A549 (cell line): ENCODE measurements around the gene BRSK2. TPM values are rescaled to one million over a fixed set of nuclear protein-coding genes. Genes with fewer than 3 reads are reported as not detected.

Source experiments
- ATAC-seq, 2 experiments: fragments of 200-7000 bp in 1 of 2; fragments of >200 bp in 1 of 2; cut with Nextera tagmentation in 1 of 2; cut with Tn5 transposase in 1 of 2; 3 replicates each; pipeline versions ENCODE4 v1.8.0 to v1.9.1; 2018 to 2020; ENCODE audit warnings: mild to moderate bottlenecking in 1 of 2, moderate library complexity in 1 of 2
- CTCF ChIA-PET: fragments of 300-600 bp; sonication (Branson Sonifier 250); formaldehyde crosslinking; extraction: SDS; loops from one replicate; lab custom pipeline; 2021; ENCODE audit warnings: antibody characterized with exemption, inconsistent platforms; lab: Yijun Ruan, JAX
- POLR2A ChIA-PET: fragments of 350-600 bp; formaldehyde crosslinking; extraction: SDS; loops from one replicate; lab custom pipeline; 2021; ENCODE audit warnings: antibody characterized with exemption, inconsistent platforms; lab: Yijun Ruan, JAX
- DNase-seq, 2 experiments: peaks; one replicate each; pipeline versions ENCODE4 v3.0.0 to v3.0.0-alpha.2; 2011 to 2016; ENCODE audit warnings: low read depth in 1 of 2, low spot score in 1 of 2
- FAIRE-seq: peaks from 2 replicates; lab custom pipeline; 2011; peaks lifted over from hg19 to GRCh38; lab: Jason Lieb, UNC
- H3K27ac ChIP-seq, 2 experiments: fragments of >200 bp; sonication (Bioruptor Twin); formaldehyde crosslinking; 3 replicates each; pipeline ENCODE4 v1.5.1; 2016 to 2017
- H3K4me1 ChIP-seq: fragments of >200 bp; sonication (Bioruptor Twin); formaldehyde crosslinking; 3 replicates; pipeline ENCODE4 v1.6.1; 2016
- H3K4me2 ChIP-seq: fragments of >200 bp; sonication (Bioruptor Twin); formaldehyde crosslinking; 3 replicates; pipeline ENCODE4 v1.6.1; 2016
- H3K4me3 ChIP-seq: fragments of >200 bp; sonication (Bioruptor Twin); formaldehyde crosslinking; 3 replicates; pipeline ENCODE4 v1.5.1; 2016
- H3K9me3 ChIP-seq: fragments of >200 bp; sonication (Bioruptor Twin); formaldehyde crosslinking; 3 replicates; pipeline ENCODE4 v1.6.1; 2016
- CBX2 ChIP-seq: fragments of 200-600 bp; sonication (generic); IDR thresholded peaks from 2 replicates; pipeline ENCODE4 v1.6.1; 2016; ENCODE audit warnings: low read depth, mild to moderate bottlenecking, borderline replicate concordance
- CHD4 ChIP-seq: fragments of 200-600 bp; sonication (generic); IDR thresholded peaks from 2 replicates; pipeline ENCODE4 v1.6.1; 2016; ENCODE audit warnings: antibody characterized with exemption, mild to moderate bottlenecking, borderline replicate concordance
- EHF ChIP-seq: fragments of 250-450 bp; sonication (Bioruptor Pico); IDR thresholded peaks from 2 replicates; pipeline ENCODE4 v1.5.0; 2020; ENCODE audit warnings: mild to moderate bottlenecking
- EHMT2 ChIP-seq: fragments of 200-600 bp; sonication (generic); IDR thresholded peaks from 2 replicates; pipeline ENCODE4 v1.6.1; 2016; ENCODE audit warnings: antibody characterized with exemption, low read depth, mild to moderate bottlenecking, moderate library complexity
- FOXS1 ChIP-seq: fragments of 250-450 bp; sonication (Bioruptor Pico); IDR thresholded peaks from 2 replicates; pipeline ENCODE4 v1.5.0; 2020; ENCODE audit warnings: mild to moderate bottlenecking, moderate library complexity
- HDAC2 ChIP-seq: fragments of 200-600 bp; sonication (generic); IDR thresholded peaks from 2 replicates; pipeline ENCODE4 v1.6.1; 2016
- HOXA7 ChIP-seq: fragments of 250-450 bp; sonication (Bioruptor Pico); IDR thresholded peaks from 2 replicates; pipeline ENCODE4 v1.5.0; 2020; ENCODE audit warnings: mild to moderate bottlenecking, moderate library complexity
- HOXB13 ChIP-seq: fragments of 250-450 bp; sonication (Bioruptor Pico); IDR thresholded peaks from 2 replicates; pipeline ENCODE4 v1.5.0; 2020; ENCODE audit warnings: low read depth, mild to moderate bottlenecking, moderate library complexity
- HOXB5 ChIP-seq: fragments of 250-450 bp; sonication (Bioruptor Pico); IDR thresholded peaks from 2 replicates; pipeline ENCODE4 v1.5.0; 2020; ENCODE audit warnings: mild to moderate bottlenecking, moderate library complexity
- JUN ChIP-seq, 2 experiments: fragments of >200 bp; sonication (Bioruptor Twin); formaldehyde crosslinking; IDR thresholded peaks; 2 replicates in 1 of 2; 3 replicates in 1 of 2; pipeline ENCODE4 v1.6.1; 2016 to 2017
- JUNB ChIP-seq: fragments of >200 bp; sonication (Bioruptor Twin); formaldehyde crosslinking; IDR thresholded peaks from 2 replicates; pipeline ENCODE4 v1.6.1; 2016
- KDM1A ChIP-seq: fragments of 200-600 bp; sonication (generic); IDR thresholded peaks from 2 replicates; pipeline ENCODE4 v1.6.1; 2016; ENCODE audit warnings: low read depth, mild to moderate bottlenecking
- KDM5A ChIP-seq: fragments of 200-600 bp; sonication (generic); IDR thresholded peaks from 2 replicates; pipeline ENCODE4 v1.6.1; 2016; ENCODE audit warnings: antibody characterized with exemption, mild to moderate bottlenecking
- MAFK ChIP-seq: fragments of 450-650 bp; IDR thresholded peaks from 2 replicates; pipeline ENCODE4 v1.6.1; 2014; ENCODE audit not compliant: partially characterized antibody
- MYC ChIP-seq: IDR thresholded peaks from 2 replicates; pipeline ENCODE4 v1.6.1; 2012; ENCODE audit warnings: mild to moderate bottlenecking, inconsistent platforms, low read length, improper control_type of control experiment, borderline replicate concordance
- PHF8 ChIP-seq: fragments of 200-600 bp; sonication (generic); IDR thresholded peaks from 2 replicates; pipeline ENCODE4 v1.6.1; 2016; ENCODE audit warnings: low read depth, mild to moderate bottlenecking, antibody characterized with exemption, moderate library complexity, borderline replicate concordance
- POLR2A ChIP-seq: IDR thresholded peaks from 2 replicates; pipeline ENCODE4 v1.6.1; 2012; ENCODE audit warnings: mild to moderate bottlenecking, low read length
- RCOR1 ChIP-seq: fragments of 150-350 bp; IDR thresholded peaks from 2 replicates; pipeline ENCODE4 v1.6.1; 2014; ENCODE audit warnings: antibody characterized with exemption, low read length, low read depth
- RNF2 ChIP-seq: fragments of 200-600 bp; sonication (generic); IDR thresholded peaks from 2 replicates; pipeline ENCODE4 v1.6.1; 2016; ENCODE audit warnings: low read depth, mild to moderate bottlenecking, antibody characterized with exemption, moderate library complexity, borderline replicate concordance
- ZFP36 ChIP-seq: fragments of 450-650 bp; IDR thresholded peaks from 2 replicates; pipeline ENCODE4 v1.6.1; 2014; ENCODE audit warnings: borderline replicate concordance; ENCODE audit not compliant: partially characterized antibody
- WGBS: methylation state at CpG from one replicate; pipeline ENCODE4 v1.1.6; 2017; ENCODE audit errors: missing lambda C conversion rate; 5-methylcytosine and 5-hydroxymethylcytosine counted together
- polyA plus RNA-seq, 4 experiments: library from polyadenylated mRNA; depleted of rRNA in 3 of 4; stranded (reverse); fragments of >200 nt; fragmentation: RNase III in 1 of 4; extraction: RNeasy Plus Mini Kit Qiagen cat#74134 plus additional on column Dnase treatment in 1 of 4; gene quantifications; 2 replicates in 3 of 4; 3 replicates in 1 of 4; pipeline ENCODE4 v1.2.3, GENCODE V29; 2011 to 2017
- TF ChIP-seq, protein P1 (sequence below): IDR thresholded peaks from 2 replicates; pipeline ENCODE4 v1.6.1; 2012

Gene BRSK2
- polyA plus RNA-seq, 2 of the 4 experiments (the other 2 are of a cell fraction), result 3.8 to 10.1 TPM

DNA sequence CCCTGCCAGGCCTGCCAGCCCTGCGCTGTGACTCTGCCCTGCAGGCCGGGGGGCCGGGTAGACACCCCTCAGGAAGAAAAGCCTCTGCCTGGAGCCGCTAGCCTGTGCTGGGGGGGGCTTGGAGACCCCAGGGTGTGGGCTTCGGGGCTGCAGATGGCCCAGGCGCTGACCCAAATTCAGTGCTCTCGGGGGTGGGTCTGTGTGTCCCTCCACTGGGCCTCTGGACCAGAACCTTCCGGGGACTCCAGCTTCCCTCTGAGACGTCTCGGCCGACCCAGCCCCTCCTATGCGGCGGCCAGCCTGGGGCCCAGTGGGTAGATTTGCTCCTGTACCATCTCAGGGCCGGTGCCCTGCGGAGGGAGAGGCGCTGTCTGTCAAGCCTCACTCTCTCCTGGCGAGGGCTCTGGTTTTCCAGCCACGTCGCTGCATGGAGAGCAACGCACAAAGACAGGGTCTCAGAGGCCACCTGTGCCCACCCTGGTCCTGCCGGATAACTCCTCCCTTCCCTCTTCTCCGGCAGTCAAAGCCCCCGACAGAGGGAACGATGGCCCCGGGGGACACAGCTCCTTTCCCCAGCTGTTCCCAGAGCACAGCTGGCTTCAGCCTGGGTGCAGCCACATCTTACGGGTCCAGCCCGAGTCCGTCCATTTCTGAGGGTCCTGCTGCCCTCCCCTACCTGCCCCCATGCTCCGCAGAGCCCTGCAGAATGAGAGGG lies 40.2 kb upstream of the BRSK2 start:
- Histone ChIP-seq H3K4me2 (no peak overlapping the region), H3K4me1 (no peaks in the 10 kb centered on the region), H3K9me3 (no peaks in the 10 kb centered on the region), H3K4me3 (no peak overlapping the region), H3K27ac (no peak overlapping the region)
- TF ChIP-seq EHMT2 (no peak), MAFK (no peak), HOXB5 (CRISPR knock-in tag) (no peak), KDM5A (no peak), JUNB (no peak), HOXB13 (no peak), HOXA7 (CRISPR knock-in tag) (no peak)
- FAIRE-seq (no peak), ATAC-seq (no peak), DNase-seq (no peak)
- CTCF ChIA-PET, result no interaction called here
- POLR2A ChIA-PET, result no interaction called here
- WGBS, result 83% methylated on average over 25 of the region's 29 CpGs

DNA sequence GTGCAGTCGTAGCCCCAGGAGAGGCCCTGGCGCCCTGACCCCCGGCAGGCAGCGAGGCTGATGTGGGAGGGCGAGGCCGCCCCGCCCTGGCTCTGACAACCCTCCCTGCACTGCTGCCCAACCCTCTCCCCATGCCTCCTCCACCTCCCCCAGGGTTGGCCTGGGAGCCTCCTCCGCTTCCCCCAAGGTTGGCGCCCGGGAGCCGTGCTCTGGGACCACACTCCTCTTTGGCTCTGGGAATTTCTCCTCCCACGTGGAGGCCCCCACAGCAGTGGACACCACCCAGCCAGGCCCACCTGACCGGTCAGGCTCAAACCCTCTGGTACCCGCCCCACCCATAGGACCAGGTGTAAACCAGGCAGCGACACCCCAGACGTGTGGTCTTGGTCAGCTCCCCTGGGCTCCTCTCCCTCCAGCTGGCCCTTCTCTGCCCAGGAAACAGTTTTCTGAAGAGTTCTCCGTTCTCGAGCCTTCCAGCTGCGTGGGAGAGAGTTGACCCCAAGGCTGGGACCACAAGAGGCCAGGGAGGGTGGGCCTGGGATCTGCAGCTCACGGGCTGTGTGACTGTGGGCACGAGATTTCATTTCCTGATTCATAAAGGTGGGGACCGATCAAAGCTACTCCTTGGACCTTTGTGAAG lies 39.5 kb upstream of the BRSK2 start:
- WGBS, result 75% methylated on average over 19 of the region's 22 CpGs
- FAIRE-seq (no peak), DNase-seq (no peak), ATAC-seq (no peak)
- TF ChIP-seq RNF2 (no peak), EHF (no peak), RCOR1 (no peak), CBX2 (no peak), HOXA7 (CRISPR knock-in tag) (no peak), JUNB (no peak), EHMT2 (no peak)
- ChIA-PET CTCF (no interaction called here), POLR2A (interaction anchor here (1.7 kb wide), 1 partner anchor 33 kb away, joined by 11 read pairs; no protein-coding TSS in a partner anchor)
- no peaks in the 10 kb centered on the region for H3K9me3 ChIP-seq
- no peaks in the 10 kb centered on the region for H3K4me1 ChIP-seq
- no peak overlapping the region for H3K27ac ChIP-seq
- no peak overlapping the region for H3K4me3 ChIP-seq
- H3K4me2 ChIP-seq, result no peak overlapping the region

DNA sequence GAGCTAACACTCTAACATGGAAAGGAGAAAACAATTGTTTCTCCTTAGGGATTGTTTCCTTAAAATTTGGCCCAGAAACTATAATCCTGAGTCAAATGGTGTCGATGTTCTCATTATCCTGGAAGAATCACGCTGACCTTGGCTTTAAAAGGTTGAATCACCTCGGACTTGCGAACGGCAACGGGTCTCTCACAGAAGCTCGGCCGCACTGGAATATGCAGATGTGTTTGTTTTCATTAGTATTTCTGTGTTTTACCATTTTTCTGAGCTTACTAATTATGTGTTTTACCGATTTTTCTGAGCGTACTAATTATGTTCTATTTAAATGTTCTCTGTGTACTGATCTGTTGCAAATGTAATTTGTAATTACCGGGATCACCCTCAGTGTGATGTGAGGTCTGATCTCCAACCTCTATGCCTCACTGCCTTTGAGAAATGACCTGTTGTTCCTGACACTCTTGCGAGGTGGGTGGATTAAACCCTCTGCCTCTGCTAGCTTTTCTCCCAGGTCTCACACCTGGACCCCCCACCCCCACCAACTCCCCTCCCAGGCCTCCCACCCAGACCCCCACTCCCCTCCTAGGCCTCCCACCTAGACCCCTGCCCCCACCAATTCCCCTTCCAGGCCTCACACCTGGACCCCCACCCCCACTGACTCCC lies 38.3 kb upstream of the BRSK2 start:
- no peak for FAIRE-seq
- Histone ChIP-seq H3K9me3 (no peaks in the 10 kb centered on the region), H3K27ac (no peak overlapping the region), H3K4me3 (no peak overlapping the region), H3K4me2 (no peak overlapping the region), H3K4me1 (no peaks in the 10 kb centered on the region)
- CTCF ChIA-PET, result no interaction called here
- peak; percentile 39 for TF ChIP-seq POLR2A
- TF ChIP-seq MYC, result no peak
- TF ChIP-seq KDM1A, result no peak
- no peak for TF ChIP-seq FOXS1
- TF ChIP-seq JUN (IDR thresholded peaks at IDR 0.05), result peak in 1 of 2 experiments; percentile 42; a peak in 1 of 5 replicates
- peak in 1 of 2 experiments; percentile 71 for DNase-seq
- ATAC-seq, result peak in 1 of 2 experiments; percentile 21; a peak in 1 of 6 replicates
- WGBS, result 52% methylated on average over 12 of the region's 12 CpGs
- POLR2A ChIA-PET, result interaction anchor here (0.5 to 1.7 kb wide), 3 partner anchors 9 to 90 kb away, joined by 3 to 11 read pairs (median 11); no protein-coding TSS in a partner anchor

DNA sequence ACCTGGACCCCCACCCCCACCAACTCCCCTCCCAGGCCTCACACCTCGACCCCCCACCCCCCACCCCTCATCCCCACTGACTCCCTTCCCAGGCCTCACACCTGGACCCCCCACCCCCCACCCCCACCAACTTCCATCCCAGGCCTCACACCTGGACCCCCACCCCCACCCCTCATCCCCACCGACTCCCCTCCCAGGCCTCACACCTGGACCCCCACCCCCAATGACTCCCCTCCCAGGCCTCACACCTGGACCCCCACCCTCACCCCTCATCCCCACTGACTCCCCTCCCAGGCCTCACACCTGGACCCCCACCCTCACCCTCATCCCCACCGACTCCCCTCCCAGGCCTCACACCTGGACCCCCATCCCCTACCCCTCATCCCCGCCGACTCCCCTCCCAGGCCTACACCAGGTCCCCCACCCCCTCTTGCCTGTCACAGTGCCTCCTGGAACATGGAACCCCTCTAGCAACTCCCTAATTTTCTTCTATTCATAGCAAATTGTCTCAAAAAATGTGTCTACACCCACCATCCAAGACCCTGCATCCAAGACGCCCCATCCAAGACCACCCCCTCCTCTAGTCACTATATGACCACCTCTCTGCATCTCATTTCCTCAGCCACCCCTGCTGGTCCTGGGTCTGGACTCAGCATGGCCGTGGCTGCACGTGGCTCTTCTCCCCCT lies 36.9 kb upstream of the BRSK2 start:
- FAIRE-seq (no peak), ATAC-seq (no peak; a peak in 2 of 6 replicates), DNase-seq (no peak)
- no peaks in the 10 kb centered on the region for H3K4me1 ChIP-seq
- no peak overlapping the region for H3K27ac ChIP-seq
- WGBS, result 35% methylated on average over 3 of the region's 8 CpGs
- no peaks in the 10 kb centered on the region for H3K9me3 ChIP-seq
- TF ChIP-seq ZFP36, result no peak
- TF ChIP-seq, protein P1, sequence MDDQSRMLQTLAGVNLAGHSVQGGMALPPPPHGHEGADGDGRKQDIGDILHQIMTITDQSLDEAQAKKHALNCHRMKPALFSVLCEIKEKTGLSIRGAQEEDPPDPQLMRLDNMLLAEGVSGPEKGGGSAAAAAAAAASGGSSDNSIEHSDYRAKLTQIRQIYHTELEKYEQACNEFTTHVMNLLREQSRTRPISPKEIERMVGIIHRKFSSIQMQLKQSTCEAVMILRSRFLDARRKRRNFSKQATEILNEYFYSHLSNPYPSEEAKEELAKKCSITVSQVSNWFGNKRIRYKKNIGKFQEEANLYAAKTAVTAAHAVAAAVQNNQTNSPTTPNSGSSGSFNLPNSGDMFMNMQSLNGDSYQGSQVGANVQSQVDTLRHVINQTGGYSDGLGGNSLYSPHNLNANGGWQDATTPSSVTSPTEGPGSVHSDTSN, result no peak
- no peak for TF ChIP-seq CHD4
- TF ChIP-seq PHF8, result no peak
- no peak for TF ChIP-seq HDAC2
- TF ChIP-seq JUN (IDR thresholded peaks at IDR 0.05), result no peak
- POLR2A ChIA-PET, result no interaction called here
- no peak overlapping the region for H3K4me3 ChIP-seq
- CTCF ChIA-PET, result no interaction called here
- H3K4me2 ChIP-seq, result no peak overlapping the region
